Fibroblast of lung (primary cell): Measurements from ENCODE around the gene GPRASP3. TPM values are rescaled to one million over a fixed set of nuclear protein-coding genes. Genes with fewer than 3 reads are reported as not detected.

Source experiments
- DNase-seq, 2 donors: peaks; one replicate each; pipeline versions ENCODE4 v3.0.0 to v3.0.0-alpha.2; 2010; ENCODE audit warnings: low read depth in 2 of 2
- H2AFZ ChIP-seq: 2 replicates; pipeline ENCODE4 v1.5.1; 2012; ENCODE audit warnings: low read length, control low read depth, inconsistent platforms
- H3K27ac ChIP-seq: 2 replicates; pipeline ENCODE4 v1.5.1; 2011; ENCODE audit warnings: low read length, control low read depth; ENCODE audit not compliant: insufficient read depth
- H3K27me3 ChIP-seq: 2 replicates; pipeline ENCODE4 v1.5.1; 2011; ENCODE audit warnings: mild to moderate bottlenecking, low read length; ENCODE audit not compliant: control insufficient read depth, insufficient read depth
- H3K36me3 ChIP-seq: 2 replicates; pipeline ENCODE4 v1.5.1; 2011; ENCODE audit warnings: low read length; ENCODE audit not compliant: control insufficient read depth, insufficient read depth
- H3K4me1 ChIP-seq: 2 replicates; pipeline ENCODE4 v1.5.1; 2011; ENCODE audit warnings: low read length; ENCODE audit not compliant: control insufficient read depth, insufficient read depth; ENCODE audit errors: extremely low read depth
- H3K4me2 ChIP-seq: 2 replicates; pipeline ENCODE4 v1.5.1; 2011; ENCODE audit warnings: low read length, control low read depth; ENCODE audit not compliant: insufficient read depth; ENCODE audit errors: extremely low read depth
- H3K4me3 ChIP-seq, 4 experiments: fragments of 200-600 bp in 1 of 4; sonication (generic) in 1 of 4; replicated peaks in 1 of 4; 2 replicates each; pipeline ENCODE4 v1.5.1; 2011 to 2016; ENCODE audit warnings: low read length in 4 of 4, low read depth in 3 of 4, mild to moderate bottlenecking in 3 of 4, control low read depth in 2 of 4, inconsistent platforms in 1 of 4, mixed read lengths in 1 of 4; ENCODE audit not compliant: insufficient read depth in 1 of 4; ENCODE audit errors: control extremely low read depth in 1 of 4
- H3K79me2 ChIP-seq: 2 replicates; pipeline ENCODE4 v1.5.1; 2012; ENCODE audit warnings: mild to moderate bottlenecking, low read length, inconsistent platforms; ENCODE audit not compliant: control insufficient read depth, insufficient read depth
- H3K9ac ChIP-seq: 2 replicates; pipeline ENCODE4 v1.5.1; 2011; ENCODE audit warnings: mild to moderate bottlenecking, low read length, control low read depth; ENCODE audit not compliant: insufficient read depth
- H3K9me3 ChIP-seq: 2 replicates; pipeline ENCODE4 v1.5.1; 2012; ENCODE audit warnings: low read depth, low read length; ENCODE audit not compliant: control insufficient read depth, insufficient read depth
- H4K20me1 ChIP-seq: 2 replicates; pipeline ENCODE4 v1.5.1; 2011; ENCODE audit warnings: low read length; ENCODE audit not compliant: control insufficient read depth, insufficient read depth; ENCODE audit errors: extremely low read depth
- EZH2 ChIP-seq: IDR thresholded peaks from 2 replicates; pipeline ENCODE4 v1.5.1; 2012; ENCODE audit warnings: low read length, control low read depth, mild to moderate bottlenecking; ENCODE audit errors: missing control alignments
- polyA plus RNA-seq, 2 donors: library from polyadenylated mRNA; depleted of rRNA in 1 of 2; stranded (reverse) in 1 of 2; unstranded in 1 of 2; fragments of >200 nt; gene quantifications; 2 replicates each; pipeline ENCODE4 v1.2.1, GENCODE V29; 2011 to 2012; ENCODE audit warnings: missing spikeins in 1 of 2
- total RNA-seq: library from RNA; depleted of rRNA; stranded (reverse); fragments of >200 nt; gene quantifications from 2 replicates; pipeline ENCODE4 v1.2.1, GENCODE V29; 2014
- TF ChIP-seq, protein P1 (sequence below), 2 donors: IDR thresholded peaks in 1 of 2; conservative IDR thresholded peaks in 1 of 2; 1 replicate in 1 of 2; 2 replicates in 1 of 2; pipeline ENCODE4 v1.5.1; 2011 to 2012; ENCODE audit warnings: low read length in 2 of 2, control low read depth in 1 of 2, inconsistent platforms in 1 of 2, low read depth in 1 of 2, mild to moderate bottlenecking in 1 of 2

Gene GPRASP3
- total and polyA plus RNA-seq, 2 donors (not counting 1 experiment from before 2014, with no cell fraction given): 7.3 to 9.7 TPM

DNA sequence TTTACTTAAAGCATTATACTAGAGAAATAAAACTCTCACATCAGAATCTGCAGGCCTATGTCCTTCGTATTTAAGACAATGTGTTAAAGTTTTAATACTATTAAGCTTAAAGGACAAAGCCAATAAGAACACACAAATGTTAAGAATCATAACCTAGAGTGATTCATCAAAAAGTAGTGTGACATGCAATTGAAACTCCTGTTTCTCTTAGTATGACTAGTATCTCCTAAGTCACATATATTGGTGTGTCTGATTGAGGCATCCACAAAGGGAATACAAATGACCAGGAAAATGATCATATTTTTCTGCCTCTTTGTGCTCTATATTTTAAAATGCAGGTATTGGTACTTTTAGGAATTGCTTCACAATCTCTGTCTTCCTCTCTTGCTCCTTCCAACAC lies 23.8 kb downstream of the GPRASP3 start:
- Histone ChIP-seq H3K27me3 (no peaks in the 10 kb centered on the region), H4K20me1 (no peaks in the 10 kb centered on the region), H3K36me3 (no peaks in the 10 kb centered on the region), H3K79me2 (no peaks in the 10 kb centered on the region), H3K9ac (no peak overlapping the region), H2AFZ (no peak overlapping the region), H3K27ac (no peak overlapping the region), H3K4me1 (no peaks in the 10 kb centered on the region), H3K9me3 (no peaks in the 10 kb centered on the region), H3K4me3 (no peak overlapping the region), H3K4me2 (no peak overlapping the region)
- TF ChIP-seq EZH2: no peak
- TF ChIP-seq, protein P1, sequence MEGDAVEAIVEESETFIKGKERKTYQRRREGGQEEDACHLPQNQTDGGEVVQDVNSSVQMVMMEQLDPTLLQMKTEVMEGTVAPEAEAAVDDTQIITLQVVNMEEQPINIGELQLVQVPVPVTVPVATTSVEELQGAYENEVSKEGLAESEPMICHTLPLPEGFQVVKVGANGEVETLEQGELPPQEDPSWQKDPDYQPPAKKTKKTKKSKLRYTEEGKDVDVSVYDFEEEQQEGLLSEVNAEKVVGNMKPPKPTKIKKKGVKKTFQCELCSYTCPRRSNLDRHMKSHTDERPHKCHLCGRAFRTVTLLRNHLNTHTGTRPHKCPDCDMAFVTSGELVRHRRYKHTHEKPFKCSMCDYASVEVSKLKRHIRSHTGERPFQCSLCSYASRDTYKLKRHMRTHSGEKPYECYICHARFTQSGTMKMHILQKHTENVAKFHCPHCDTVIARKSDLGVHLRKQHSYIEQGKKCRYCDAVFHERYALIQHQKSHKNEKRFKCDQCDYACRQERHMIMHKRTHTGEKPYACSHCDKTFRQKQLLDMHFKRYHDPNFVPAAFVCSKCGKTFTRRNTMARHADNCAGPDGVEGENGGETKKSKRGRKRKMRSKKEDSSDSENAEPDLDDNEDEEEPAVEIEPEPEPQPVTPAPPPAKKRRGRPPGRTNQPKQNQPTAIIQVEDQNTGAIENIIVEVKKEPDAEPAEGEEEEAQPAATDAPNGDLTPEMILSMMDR (conservative IDR thresholded peaks at IDR 0.05 in 1 of 2, IDR thresholded peaks at IDR 0.05 in 1 of 2; ENCODE audit: low read depth in 1 of 2, low read length in 2 of 2): no peak
- DNase-seq: no peak

DNA sequence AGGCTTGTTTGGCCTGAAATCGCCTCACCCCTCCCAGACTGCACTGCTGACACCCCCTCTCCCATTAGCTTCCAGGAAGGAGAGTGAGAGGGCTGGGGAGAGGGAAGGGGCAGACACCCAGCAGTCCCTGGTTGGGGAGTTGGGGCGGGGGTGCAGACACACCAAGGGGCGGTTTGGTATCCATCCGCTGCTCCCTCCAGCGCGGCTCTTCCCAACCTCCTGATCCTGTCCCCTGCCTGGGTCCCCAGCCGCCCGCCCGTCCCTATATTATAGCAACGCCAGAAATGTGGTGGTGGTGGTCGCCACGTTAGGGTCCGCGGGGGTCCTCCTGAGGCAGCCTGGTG lies 24.9 kb downstream of the GPRASP3 start:
- no peak overlapping the region for H3K27ac ChIP-seq
- no peaks in the 10 kb centered on the region for H4K20me1 ChIP-seq
- H3K4me2 ChIP-seq: peak overlapping the region; percentile 44
- no peaks in the 10 kb centered on the region for H3K36me3 ChIP-seq
- no peak for DNase-seq
- peak overlapping the region in 2 of 4 experiments; percentile 41 to 62 for H3K4me3 ChIP-seq
- H3K9ac ChIP-seq: no peak overlapping the region
- no peak overlapping the region for H2AFZ ChIP-seq
- no peaks in the 10 kb centered on the region for H3K79me2 ChIP-seq
- no peaks in the 10 kb centered on the region for H3K27me3 ChIP-seq
- no peak for TF ChIP-seq EZH2
- TF ChIP-seq, protein P1 (conservative IDR thresholded peaks at IDR 0.05 in 1 of 2, IDR thresholded peaks at IDR 0.05 in 1 of 2; ENCODE audit: low read depth in 1 of 2, low read length in 2 of 2): no peak
- no peaks in the 10 kb centered on the region for H3K9me3 ChIP-seq
- H3K4me1 ChIP-seq: no peaks in the 10 kb centered on the region

DNA sequence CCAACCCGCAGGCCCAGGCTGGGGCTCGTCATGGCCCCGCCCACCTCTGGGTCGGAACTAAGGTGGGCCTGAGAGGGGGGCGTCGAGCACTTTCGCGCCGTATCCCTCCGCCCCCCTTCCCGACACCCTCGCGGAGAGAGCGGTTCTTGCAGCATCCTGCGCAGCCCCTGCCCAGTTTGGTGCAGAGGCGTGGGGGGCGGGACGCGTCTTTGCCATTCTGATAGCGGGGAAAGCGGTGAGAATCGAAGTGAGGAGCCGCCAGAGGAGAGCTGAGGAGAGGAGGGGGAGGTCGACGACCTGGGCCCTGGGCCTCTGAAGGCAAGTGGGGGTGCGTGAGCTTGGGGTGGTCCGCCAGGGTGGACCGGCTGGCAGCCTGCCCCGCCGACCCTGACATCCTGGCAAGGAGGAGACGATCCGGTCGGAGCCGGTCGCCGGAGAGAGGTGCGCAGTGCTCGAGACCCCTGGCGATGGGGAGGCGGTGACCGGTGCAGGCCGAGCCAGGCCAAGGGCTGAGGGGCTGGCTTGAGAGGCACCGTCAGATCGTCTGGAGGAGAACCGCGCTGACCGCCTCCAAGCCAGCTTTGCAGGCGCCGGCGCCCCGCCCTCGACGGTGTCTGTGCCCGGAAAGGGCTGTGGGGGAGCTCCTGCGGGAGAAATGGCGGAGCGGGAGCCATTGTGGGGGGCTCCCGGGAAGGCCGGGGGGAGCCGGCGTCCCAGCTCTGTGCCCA lies 25.5 kb downstream of the GPRASP3 start:
- no peaks in the 10 kb centered on the region for H3K4me1 ChIP-seq
- H3K27ac ChIP-seq: no peak overlapping the region
- H3K79me2 ChIP-seq: no peaks in the 10 kb centered on the region
- peak overlapping the region; percentile 44 for H3K4me2 ChIP-seq
- no peaks in the 10 kb centered on the region for H3K9me3 ChIP-seq
- no peaks in the 10 kb centered on the region for H3K27me3 ChIP-seq
- peak overlapping the region; percentile 41 to 66 (median 55) for H3K4me3 ChIP-seq
- peak overlapping the region; percentile 20 for H2AFZ ChIP-seq
- peak overlapping the region; percentile 23 for H3K9ac ChIP-seq
- no peaks in the 10 kb centered on the region for H4K20me1 ChIP-seq
- DNase-seq: peak; percentile 10 to 22
- TF ChIP-seq, protein P1 (conservative IDR thresholded peaks at IDR 0.05 in 1 of 2, IDR thresholded peaks at IDR 0.05 in 1 of 2; ENCODE audit: low read depth in 1 of 2, low read length in 2 of 2): no peak
- no peak for TF ChIP-seq EZH2
- no peaks in the 10 kb centered on the region for H3K36me3 ChIP-seq
